Neural cell (in vitro differentiated cells): ENCODE data around the gene HOXA5. TPM values are rescaled to one million over a fixed set of nuclear protein-coding genes. Genes with fewer than 3 reads are reported as not detected.

Experiments used
- H2AFZ ChIP-seq: fragments of 200-600, 300-800 bp; sonication (generic), shearing (Covaris generic); 2 replicates; pipeline ENCODE4 v1.6.0; 2014; ENCODE audit warnings: low read depth, mild to moderate bottlenecking, antibody characterized with exemption, low read length, moderate library complexity
- H3F3A ChIP-seq: fragments of 200-600 bp; shearing (Covaris generic); 2 replicates; pipeline ENCODE4 v1.6.1; 2016; ENCODE audit warnings: mild to moderate bottlenecking, moderate library complexity, mixed read lengths, antibody characterized with exemption, low read length; ENCODE audit not compliant: insufficient read depth, poor library complexity, severe bottlenecking
- H3K27ac ChIP-seq: fragments of 200-600, 300-800 bp; sonication (generic), shearing (Covaris generic); 2 replicates; pipeline ENCODE4 v1.5.1; 2014; ENCODE audit warnings: mild to moderate bottlenecking, low read length, moderate library complexity
- H3K27me3 ChIP-seq: fragments of 300-800, 200-600 bp; sonication (generic), shearing (Covaris generic); 2 replicates; pipeline ENCODE4 v1.6.0; 2014; ENCODE audit warnings: mild to moderate bottlenecking, low read depth, low read length, moderate library complexity; ENCODE audit not compliant: insufficient read depth
- H3K36me3 ChIP-seq: fragments of 300-800, 200-600 bp; sonication (generic), shearing (Covaris generic); 2 replicates; pipeline ENCODE4 v1.5.1; 2014; ENCODE audit warnings: mild to moderate bottlenecking, antibody characterized with exemption, low read length, moderate library complexity; ENCODE audit not compliant: insufficient read depth
- H3K4me2 ChIP-seq: fragments of 300-800, 200-600 bp; sonication (generic), shearing (Covaris generic); 2 replicates; pipeline ENCODE4 v1.6.0; 2014; ENCODE audit warnings: mild to moderate bottlenecking, low read length
- H3K4me3 ChIP-seq: fragments of 300-800, 200-600 bp; sonication (generic), shearing (Covaris generic); 2 replicates; pipeline ENCODE4 v1.5.1; 2014; ENCODE audit warnings: mild to moderate bottlenecking, low read length, moderate library complexity
- H3K79me2 ChIP-seq: fragments of 200-600 bp; shearing (Covaris generic); replicated peaks from 2 replicates; pipeline ENCODE4 v1.6.0; 2014; ENCODE audit warnings: mild to moderate bottlenecking, low read length, moderate library complexity; ENCODE audit not compliant: insufficient read depth
- H3K9ac ChIP-seq: fragments of 300-800, 200-600 bp; sonication (generic), shearing (Covaris generic); 2 replicates; pipeline ENCODE4 v1.6.1; 2016; ENCODE audit warnings: mild to moderate bottlenecking, low read length, mixed read lengths
- H3K9me2 ChIP-seq: fragments of 200-600 bp; shearing (Covaris generic); 2 replicates; pipeline ENCODE4 v1.6.1; 2016; ENCODE audit warnings: mild to moderate bottlenecking, low read length, mixed read lengths; ENCODE audit not compliant: insufficient read depth
- H3K9me3 ChIP-seq: fragments of 200-600, 300-800 bp; sonication (generic), shearing (Covaris generic); 2 replicates; pipeline ENCODE4 v1.6.1; 2016; ENCODE audit warnings: mild to moderate bottlenecking, mixed run types, low read length, moderate library complexity, mixed read lengths
- H4K20me1 ChIP-seq: fragments of 200-600 bp; shearing (Covaris generic); 2 replicates; pipeline ENCODE4 v1.6.1; 2016; ENCODE audit warnings: mild to moderate bottlenecking, mixed run types; ENCODE audit not compliant: insufficient read depth
- EP300 ChIP-seq: fragments of 450-650 bp; conservative IDR thresholded peaks from 2 replicates; pipeline ENCODE4 v1.6.1; 2014; ENCODE audit warnings: antibody characterized with exemption, mild to moderate bottlenecking, moderate library complexity; ENCODE audit not compliant: poor library complexity, severe bottlenecking
- EZH2 ChIP-seq: fragments of 200-600, 300-800 bp; shearing (Covaris generic), sonication (generic); IDR thresholded peaks from 2 replicates; pipeline ENCODE4 v1.6.1; 2014; ENCODE audit warnings: antibody characterized with exemption, low read length, borderline replicate concordance, mild to moderate bottlenecking; ENCODE audit not compliant: insufficient read depth, poor library complexity, severe bottlenecking
- MXI1 ChIP-seq: fragments of 450-650 bp; conservative IDR thresholded peaks from 2 replicates; pipeline ENCODE4 v1.6.1; 2014; ENCODE audit warnings: antibody characterized with exemption, mild to moderate bottlenecking; ENCODE audit not compliant: poor library complexity, severe bottlenecking
- POLR2AphosphoS5 ChIP-seq: IDR thresholded peaks from 2 replicates; pipeline ENCODE4 v1.6.1; 2012
- RAD21 ChIP-seq: fragments of 450-650 bp; conservative IDR thresholded peaks from 2 replicates; pipeline ENCODE4 v1.6.1; 2014; ENCODE audit warnings: antibody characterized with exemption, mild to moderate bottlenecking, moderate library complexity
- SMC3 ChIP-seq: fragments of 450-650 bp; conservative IDR thresholded peaks from 2 replicates; pipeline ENCODE4 v1.6.1; 2014; ENCODE audit warnings: antibody characterized with exemption, mild to moderate bottlenecking, moderate library complexity; ENCODE audit not compliant: poor library complexity
- TAF1 ChIP-seq: IDR thresholded peaks from 2 replicates; pipeline ENCODE4 v1.6.1; 2012; ENCODE audit warnings: low read depth
- polyA plus RNA-seq: library from polyadenylated mRNA; depleted of rRNA; stranded (reverse); fragments of >200 nt; gene quantifications from 2 replicates; pipeline ENCODE4 v1.2.3, GENCODE V29; 2014
- TF ChIP-seq, protein P1 (sequence below): fragments of 450-650 bp; IDR thresholded peaks from 2 replicates; pipeline ENCODE4 v1.5.1; 2014; ENCODE audit warnings: antibody characterized with exemption, mild to moderate bottlenecking, moderate library complexity; ENCODE audit not compliant: poor library complexity, severe bottlenecking
- TF ChIP-seq, protein P2 (sequence below): IDR thresholded peaks from 2 replicates; pipeline ENCODE4 v1.6.1; 2012; ENCODE audit warnings: borderline replicate concordance

The HOXA5 gene
- polyA plus RNA-seq, 1 donor from 2014 or later, result not detected

DNA sequence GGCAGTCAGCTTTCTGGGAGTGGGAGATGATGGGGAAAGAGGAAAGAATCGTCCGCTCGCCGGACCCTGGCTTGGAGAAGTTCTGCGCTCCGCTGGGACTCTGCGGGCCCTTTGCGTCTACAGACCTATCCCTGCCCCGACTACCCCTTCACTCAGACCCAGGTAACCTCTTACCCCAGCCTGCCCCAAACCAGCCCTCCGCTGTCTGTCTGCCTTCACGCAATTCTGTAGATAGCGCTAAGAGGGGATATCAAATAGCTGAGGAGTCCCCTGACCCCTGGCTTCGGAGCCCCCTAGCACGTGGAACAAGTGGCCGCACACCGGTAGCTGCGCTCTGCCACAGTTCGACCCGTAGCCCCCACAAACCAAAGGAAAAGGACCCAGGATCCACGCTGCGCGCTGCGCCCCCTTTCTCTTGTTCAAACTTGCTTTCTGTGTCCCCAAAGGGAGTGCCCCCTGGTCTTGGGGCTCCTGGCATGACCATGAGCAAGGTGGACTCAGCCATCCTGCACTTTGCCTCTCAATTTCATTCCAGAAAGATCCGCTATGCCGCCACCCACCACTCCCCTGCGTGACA, 19.9 kb downstream of the HOXA5 start:
- Histone ChIP-seq H3K9ac (no peak overlapping the region), H3K9me2 (no peaks in the 10 kb centered on the region), H4K20me1 (no peaks in the 10 kb centered on the region), H3K27ac (no peak overlapping the region), H3K36me3 (no peaks in the 10 kb centered on the region), H3F3A (no peaks in the 10 kb centered on the region), H3K9me3 (peaks cover 7% of the 10 kb centered on the region), H3K4me3 (no peak overlapping the region), H3K79me2 (no peaks in the 10 kb centered on the region), H3K4me2 (no peak overlapping the region), H2AFZ (no peak overlapping the region), H3K27me3 (peaks cover 100% of the 10 kb centered on the region)
- no peak for TF ChIP-seq MXI1
- TF ChIP-seq RAD21, result no peak

DNA sequence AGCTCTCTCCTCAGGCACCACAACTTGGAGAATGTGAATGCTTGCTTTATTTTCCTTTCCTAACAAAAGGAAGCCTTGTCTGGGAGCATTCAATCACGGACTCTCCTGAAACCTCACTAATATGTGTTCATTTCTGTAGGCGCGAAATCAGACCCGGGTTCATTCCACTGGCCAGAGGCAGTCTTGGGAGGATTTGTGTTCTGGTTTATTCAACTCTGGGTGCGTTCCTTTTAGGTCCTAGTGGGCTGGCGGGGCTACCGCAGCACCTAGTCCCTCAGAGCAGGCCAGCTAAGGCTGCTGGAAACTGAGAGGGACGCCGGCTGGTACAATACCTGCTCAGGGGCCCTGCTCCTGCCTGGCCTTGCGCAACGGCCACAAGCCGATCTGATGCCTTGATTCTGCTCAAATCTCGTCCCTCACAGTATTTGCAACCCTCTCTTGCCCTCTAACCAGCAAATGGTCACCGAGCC, 20.4 kb downstream of the HOXA5 start:
- H3K36me3 ChIP-seq, result no peaks in the 10 kb centered on the region
- no peak overlapping the region for H3K4me2 ChIP-seq
- H2AFZ ChIP-seq, result no peak overlapping the region
- H3K9me3 ChIP-seq, result peaks cover 7% of the 10 kb centered on the region
- H3K79me2 ChIP-seq, result no peaks in the 10 kb centered on the region
- no peaks in the 10 kb centered on the region for H3K9me2 ChIP-seq
- no peak overlapping the region for H3K4me3 ChIP-seq
- H3K9ac ChIP-seq, result no peak overlapping the region
- TF ChIP-seq, protein P1, sequence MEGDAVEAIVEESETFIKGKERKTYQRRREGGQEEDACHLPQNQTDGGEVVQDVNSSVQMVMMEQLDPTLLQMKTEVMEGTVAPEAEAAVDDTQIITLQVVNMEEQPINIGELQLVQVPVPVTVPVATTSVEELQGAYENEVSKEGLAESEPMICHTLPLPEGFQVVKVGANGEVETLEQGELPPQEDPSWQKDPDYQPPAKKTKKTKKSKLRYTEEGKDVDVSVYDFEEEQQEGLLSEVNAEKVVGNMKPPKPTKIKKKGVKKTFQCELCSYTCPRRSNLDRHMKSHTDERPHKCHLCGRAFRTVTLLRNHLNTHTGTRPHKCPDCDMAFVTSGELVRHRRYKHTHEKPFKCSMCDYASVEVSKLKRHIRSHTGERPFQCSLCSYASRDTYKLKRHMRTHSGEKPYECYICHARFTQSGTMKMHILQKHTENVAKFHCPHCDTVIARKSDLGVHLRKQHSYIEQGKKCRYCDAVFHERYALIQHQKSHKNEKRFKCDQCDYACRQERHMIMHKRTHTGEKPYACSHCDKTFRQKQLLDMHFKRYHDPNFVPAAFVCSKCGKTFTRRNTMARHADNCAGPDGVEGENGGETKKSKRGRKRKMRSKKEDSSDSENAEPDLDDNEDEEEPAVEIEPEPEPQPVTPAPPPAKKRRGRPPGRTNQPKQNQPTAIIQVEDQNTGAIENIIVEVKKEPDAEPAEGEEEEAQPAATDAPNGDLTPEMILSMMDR, result no peak
- TF ChIP-seq TAF1 (no peak), EZH2 (no peak), RAD21 (no peak), SMC3 (no peak), MXI1 (no peak), POLR2AphosphoS5 (no peak), EP300 (no peak)
- TF ChIP-seq, protein P2, sequence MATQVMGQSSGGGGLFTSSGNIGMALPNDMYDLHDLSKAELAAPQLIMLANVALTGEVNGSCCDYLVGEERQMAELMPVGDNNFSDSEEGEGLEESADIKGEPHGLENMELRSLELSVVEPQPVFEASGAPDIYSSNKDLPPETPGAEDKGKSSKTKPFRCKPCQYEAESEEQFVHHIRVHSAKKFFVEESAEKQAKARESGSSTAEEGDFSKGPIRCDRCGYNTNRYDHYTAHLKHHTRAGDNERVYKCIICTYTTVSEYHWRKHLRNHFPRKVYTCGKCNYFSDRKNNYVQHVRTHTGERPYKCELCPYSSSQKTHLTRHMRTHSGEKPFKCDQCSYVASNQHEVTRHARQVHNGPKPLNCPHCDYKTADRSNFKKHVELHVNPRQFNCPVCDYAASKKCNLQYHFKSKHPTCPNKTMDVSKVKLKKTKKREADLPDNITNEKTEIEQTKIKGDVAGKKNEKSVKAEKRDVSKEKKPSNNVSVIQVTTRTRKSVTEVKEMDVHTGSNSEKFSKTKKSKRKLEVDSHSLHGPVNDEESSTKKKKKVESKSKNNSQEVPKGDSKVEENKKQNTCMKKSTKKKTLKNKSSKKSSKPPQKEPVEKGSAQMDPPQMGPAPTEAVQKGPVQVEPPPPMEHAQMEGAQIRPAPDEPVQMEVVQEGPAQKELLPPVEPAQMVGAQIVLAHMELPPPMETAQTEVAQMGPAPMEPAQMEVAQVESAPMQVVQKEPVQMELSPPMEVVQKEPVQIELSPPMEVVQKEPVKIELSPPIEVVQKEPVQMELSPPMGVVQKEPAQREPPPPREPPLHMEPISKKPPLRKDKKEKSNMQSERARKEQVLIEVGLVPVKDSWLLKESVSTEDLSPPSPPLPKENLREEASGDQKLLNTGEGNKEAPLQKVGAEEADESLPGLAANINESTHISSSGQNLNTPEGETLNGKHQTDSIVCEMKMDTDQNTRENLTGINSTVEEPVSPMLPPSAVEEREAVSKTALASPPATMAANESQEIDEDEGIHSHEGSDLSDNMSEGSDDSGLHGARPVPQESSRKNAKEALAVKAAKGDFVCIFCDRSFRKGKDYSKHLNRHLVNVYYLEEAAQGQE, result no peak
- H3K27ac ChIP-seq, result no peak overlapping the region
- peaks cover 100% of the 10 kb centered on the region for H3K27me3 ChIP-seq
- no peaks in the 10 kb centered on the region for H4K20me1 ChIP-seq
- no peaks in the 10 kb centered on the region for H3F3A ChIP-seq
